IMR-90 (cell line): ENCODE measurements around the gene TEX13A. TPM values are rescaled to one million over a fixed set of nuclear protein-coding genes. Genes with fewer than 3 reads are reported as not detected.

Source experiments
- ATAC-seq: fragments of 200-7000 bp; cut with Tn5 transposase; 2 replicates; pipeline ENCODE4 v1.9.1; 2020; ENCODE audit warnings: low read depth, mild to moderate bottlenecking, moderate library complexity
- BruUV-seq: library from RNA; stranded (reverse); fragments of 400-500 nt; replicated peaks from 2 replicates; lab custom pipeline; 2021; lab: Mats Ljungman, UMichigan
- CTCF ChIA-PET: fragments of 300-600 bp; formaldehyde crosslinking; extraction: SDS; loops from one replicate; lab custom pipeline; 2021; ENCODE audit warnings: antibody characterized with exemption; lab: Yijun Ruan, JAX
- POLR2A ChIA-PET: fragments of 300-600 bp; sonication (Branson Sonifier 250); formaldehyde crosslinking; loops from one replicate; lab custom pipeline; 2022; ENCODE audit warnings: antibody characterized with exemption; ENCODE audit not compliant: unreplicated experiment; lab: Charles Lee
- DNase-seq: peaks from one replicate; pipeline ENCODE4 v3.0.0; 2013
- H2AFZ ChIP-seq: replicated peaks from 2 replicates; pipeline ENCODE3; 2013; ENCODE audit warnings: low read length, mild to moderate bottlenecking; ENCODE audit not compliant: poor library complexity
- H2AK5ac ChIP-seq: 2 replicates; pipeline ENCODE4 v1.6.1; 2013; ENCODE audit warnings: low read depth, low read length, inconsistent platforms
- H2AK9ac ChIP-seq: replicated peaks from 2 replicates; pipeline ENCODE3; 2013; ENCODE audit warnings: mild to moderate bottlenecking, low read depth, low read length, moderate library complexity; ENCODE audit not compliant: poor library complexity
- H2BK120ac ChIP-seq: 2 replicates; pipeline ENCODE4 v1.6.1; 2013; ENCODE audit warnings: low read depth, low read length, inconsistent platforms
- H2BK15ac ChIP-seq: 3 replicates; pipeline ENCODE4 v1.6.1; 2013; ENCODE audit warnings: low read depth, low read length, inconsistent platforms
- H2BK20ac ChIP-seq: 2 replicates; pipeline ENCODE4 v1.6.1; 2013; ENCODE audit warnings: low read depth, mild to moderate bottlenecking, inconsistent platforms, low read length, moderate library complexity
- H2BK5ac ChIP-seq: 2 replicates; pipeline ENCODE4 v1.6.1; 2013; ENCODE audit warnings: mild to moderate bottlenecking, low read depth, low read length, inconsistent platforms; ENCODE audit not compliant: poor library complexity, severe bottlenecking
- H3K14ac ChIP-seq: replicated peaks from 2 replicates; pipeline ENCODE4 v1.6.1; 2013; ENCODE audit warnings: low read depth, low read length, inconsistent platforms
- H3K18ac ChIP-seq: 2 replicates; pipeline ENCODE4 v1.6.1; 2013; ENCODE audit warnings: low read depth, low read length, control low read depth
- H3K23ac ChIP-seq: 2 replicates; pipeline ENCODE4 v1.6.1; 2013; ENCODE audit warnings: low read depth, low read length, inconsistent platforms
- H3K27ac ChIP-seq: 2 replicates; pipeline ENCODE4 v1.5.1; 2013; ENCODE audit warnings: mild to moderate bottlenecking, control low read depth, low read length; ENCODE audit not compliant: insufficient read depth
- H3K27me3 ChIP-seq: 2 replicates; pipeline ENCODE4 v1.6.1; 2013; ENCODE audit warnings: low read length; ENCODE audit not compliant: control insufficient read depth, insufficient read depth
- H3K36me3 ChIP-seq: 2 replicates; pipeline ENCODE4 v1.6.1; 2013; ENCODE audit warnings: low read length, mixed read lengths; ENCODE audit not compliant: control insufficient read depth, insufficient read depth
- H3K4ac ChIP-seq: 2 replicates; pipeline ENCODE4 v1.6.1; 2013; ENCODE audit warnings: low read depth, low read length, inconsistent platforms
- H3K4me1 ChIP-seq: 2 replicates; pipeline ENCODE4 v1.6.1; 2013; ENCODE audit warnings: low read length, mixed read lengths; ENCODE audit not compliant: control insufficient read depth, insufficient read depth
- H3K4me2 ChIP-seq: 2 replicates; pipeline ENCODE4 v1.6.1; 2013; ENCODE audit warnings: low read depth, mild to moderate bottlenecking, control low read depth, low read length, moderate library complexity
- H3K4me3 ChIP-seq: 2 replicates; pipeline ENCODE4 v1.5.1; 2013; ENCODE audit warnings: low read depth, mild to moderate bottlenecking, control low read depth, low read length, moderate library complexity; ENCODE audit not compliant: insufficient read depth
- H3K56ac ChIP-seq: 2 replicates; pipeline ENCODE4 v1.6.1; 2013; ENCODE audit warnings: low read length, inconsistent platforms; ENCODE audit not compliant: insufficient read depth; ENCODE audit errors: extremely low read depth
- H3K79me1 ChIP-seq, 2 experiments: 2 replicates each; pipeline ENCODE4 v1.6.1; 2013; ENCODE audit warnings: low read length in 2 of 2, inconsistent platforms in 1 of 2, low read depth in 1 of 2
- H3K9ac ChIP-seq: 2 replicates; pipeline ENCODE4 v1.6.1; 2013; ENCODE audit warnings: low read depth, low read length, control low read depth
- H3K9me1 ChIP-seq: 2 replicates; pipeline ENCODE4 v1.6.1; 2013; ENCODE audit warnings: low read length, inconsistent platforms; ENCODE audit not compliant: insufficient read depth
- H3K9me3 ChIP-seq: 2 replicates; pipeline ENCODE4 v1.6.1; 2013; ENCODE audit warnings: low read length; ENCODE audit not compliant: control insufficient read depth, insufficient read depth
- H4K20me1 ChIP-seq: 2 replicates; pipeline ENCODE4 v1.6.1; 2013; ENCODE audit warnings: low read length, inconsistent platforms; ENCODE audit not compliant: insufficient read depth
- H4K5ac ChIP-seq: 2 replicates; pipeline ENCODE4 v1.6.1; 2013; ENCODE audit warnings: mild to moderate bottlenecking, low read depth, low read length, control low read depth
- H4K8ac ChIP-seq, 2 experiments: 2 replicates each; pipeline ENCODE4 v1.6.1; 2013; ENCODE audit warnings: low read depth in 2 of 2, low read length in 2 of 2, control low read depth in 1 of 2, inconsistent platforms in 1 of 2
- H4K91ac ChIP-seq: 2 replicates; pipeline ENCODE4 v1.6.1; 2013; ENCODE audit warnings: low read depth, low read length, inconsistent platforms; ENCODE audit not compliant: insufficient read depth
- BHLHE40 ChIP-seq: fragments of 150-350 bp; IDR thresholded peaks from 2 replicates; pipeline ENCODE4 v1.6.1; 2016; ENCODE audit warnings: mild to moderate bottlenecking, low read depth, low read length
- CEBPB ChIP-seq: IDR thresholded peaks from 2 replicates; pipeline ENCODE4 v1.6.1; 2012; ENCODE audit warnings: low read depth, low read length, improper control_type of control experiment
- CHD1 ChIP-seq: IDR thresholded peaks from 2 replicates; pipeline ENCODE4 v1.6.1; 2012; ENCODE audit warnings: low read depth, low read length, improper control_type of control experiment
- CTCF ChIP-seq: conservative IDR thresholded peaks from 2 replicates; pipeline ENCODE4 v1.5.1; 2012; ENCODE audit warnings: mild to moderate bottlenecking, low read depth, low read length, improper control_type of control experiment
- FOS ChIP-seq: fragments of 150-350 bp; IDR thresholded peaks from 2 replicates; pipeline ENCODE4 v1.6.1; 2016; ENCODE audit warnings: low read depth, low read length
- MAZ ChIP-seq: IDR thresholded peaks from 2 replicates; pipeline ENCODE4 v1.6.1; 2012; ENCODE audit warnings: low read depth, mild to moderate bottlenecking, low read length, improper control_type of control experiment, moderate library complexity, borderline replicate concordance
- NFE2L2 ChIP-seq: fragments of 150-350 bp; IDR thresholded peaks from 2 replicates; pipeline ENCODE4 v1.6.1; 2016; ENCODE audit warnings: low read depth, mild to moderate bottlenecking, low read length
- POLR2A ChIP-seq: IDR thresholded peaks from 2 replicates; pipeline ENCODE4 v1.6.1; 2012; ENCODE audit warnings: mild to moderate bottlenecking, low read depth, low read length
- RAD21 ChIP-seq: IDR thresholded peaks from 2 replicates; pipeline ENCODE4 v1.6.1; 2012; ENCODE audit warnings: low read length, improper control_type of control experiment
- RFX5 ChIP-seq: IDR thresholded peaks from 2 replicates; pipeline ENCODE4 v1.8.0; 2012; ENCODE audit warnings: low read depth, mild to moderate bottlenecking, low read length, moderate library complexity
- WGBS, 2 experiments: methylation state at CpG; one replicate each; pipeline versions ENCODE4 v1.1.5 to v1.1.7; 2013; ENCODE audit warnings: missing lambda C conversion rate in 2 of 2; ENCODE audit not compliant: insufficient read length in 1 of 2; ENCODE audit errors: extremely low coverage in 2 of 2; 5-methylcytosine and 5-hydroxymethylcytosine counted together
- dilution Hi-C: fragments of 300-500 bp; cut with HindIII; formaldehyde crosslinking; loops from one replicate; pipeline ENCODE4 v1.14.3; 2018; ENCODE audit warnings: low sequenced_read_pairs; ENCODE audit not compliant: unreplicated experiment
- in situ Hi-C: fragments of 300-500 bp; cut with MboI; formaldehyde crosslinking; loops from 3 replicates; pipeline ENCODE4 v1.14.3; 2019; ENCODE audit warnings: low sequenced_read_pairs, inconsistent platforms, mixed read lengths
- intact Hi-C: fragments of 100-400 bp; cut with micrococcal nuclease; formaldehyde crosslinking; loops from 2 replicates; pipeline ENCODE4 v1.10.0; 2022
- polyA plus RNA-seq, 3 experiments: library from polyadenylated mRNA; depleted of rRNA; stranded (reverse); fragments of >200 nt; gene quantifications; 2 replicates each; pipeline ENCODE4 v1.2.3, GENCODE V29; 2012; ENCODE audit warnings: low replicate concordance in 1 of 3
- total RNA-seq: library from RNA; depleted of rRNA; stranded (reverse); fragments of >200 nt; gene quantifications from 2 replicates; pipeline ENCODE4 v1.2.3, GENCODE V29; 2012

The TEX13A gene
- total and polyA plus RNA-seq, 2 of the 4 experiments (the other 2 are of a cell fraction), result not detected

- intact Hi-C loops (no loop called here), in situ Hi-C loops (no loop called here), dilution Hi-C loops (no loop called here)
- ChIA-PET CTCF (no interaction called here), POLR2A (no interaction called here)
- no peaks in the 10 kb centered on the region for H3K9me1 ChIP-seq
- H2BK120ac ChIP-seq, result no peak overlapping the region
- no peak overlapping the region for H3K4me3 ChIP-seq
- no peaks in the 10 kb centered on the region for H4K20me1 ChIP-seq
- H3K27me3 ChIP-seq, result peaks cover 3% of the 10 kb centered on the region; the same call in 1 of the 2 replicates
- no peak overlapping the region for H3K18ac ChIP-seq
- H3K14ac ChIP-seq, result no peak overlapping the region
- TF ChIP-seq RFX5 (no peak), FOS (no peak), NFE2L2 (no peak), MAZ (no peak), CEBPB (no peak), POLR2A (no peak), CHD1 (no peak), RAD21 (no peak), BHLHE40 (no peak), CTCF (no peak)
- H3K27ac ChIP-seq, result no peak overlapping the region
- no peak overlapping the region for H4K5ac ChIP-seq
- WGBS, 2 experiments, result 100% methylated on average over 1 of the region's 2 CpGs; no CpG with 5 or more reads in 1 of the 2 experiments
- H4K91ac ChIP-seq, result no peak overlapping the region
- DNase-seq (no peak), ATAC-seq (no peak)
- H3K36me3 ChIP-seq, result no peaks in the 10 kb centered on the region
- no peak overlapping the region for H2BK20ac ChIP-seq
- no peak overlapping the region for H2AK9ac ChIP-seq
- H3K4me2 ChIP-seq, result no peak overlapping the region
- H3K56ac ChIP-seq, result no peak overlapping the region
- no peak overlapping the region for H3K4ac ChIP-seq
- H3K9me3 ChIP-seq, result no peaks in the 10 kb centered on the region
- H4K8ac ChIP-seq, result no peak overlapping the region
- no peak overlapping the region for H3K9ac ChIP-seq
- no peaks in the 10 kb centered on the region for H3K4me1 ChIP-seq
- no TSS peak for BruUV-seq
- no peak overlapping the region for H2BK15ac ChIP-seq
- H3K79me1 ChIP-seq, result no peaks in the 10 kb centered on the region
- H2BK5ac ChIP-seq, result no peak overlapping the region
- no peak overlapping the region for H3K23ac ChIP-seq
- no peak overlapping the region for H2AFZ ChIP-seq
- H2AK5ac ChIP-seq, result no peak overlapping the region
Measured at GRCh38 chrX:105263171-105263570, 42.7 kb upstream of the TEX13A start.
